ENCODE data around the gene BNIP1. TPM values are rescaled to one million over a fixed set of nuclear protein-coding genes. Genes with fewer than 3 reads are reported as not detected.
A peak's percentile ranks its signal among the peaks of the same experiment; 100 is the strongest.

Gene BNIP1
- total RNA-seq, 2 donors from 2014 or later = 12.5 to 19.8 TPM

DNA sequence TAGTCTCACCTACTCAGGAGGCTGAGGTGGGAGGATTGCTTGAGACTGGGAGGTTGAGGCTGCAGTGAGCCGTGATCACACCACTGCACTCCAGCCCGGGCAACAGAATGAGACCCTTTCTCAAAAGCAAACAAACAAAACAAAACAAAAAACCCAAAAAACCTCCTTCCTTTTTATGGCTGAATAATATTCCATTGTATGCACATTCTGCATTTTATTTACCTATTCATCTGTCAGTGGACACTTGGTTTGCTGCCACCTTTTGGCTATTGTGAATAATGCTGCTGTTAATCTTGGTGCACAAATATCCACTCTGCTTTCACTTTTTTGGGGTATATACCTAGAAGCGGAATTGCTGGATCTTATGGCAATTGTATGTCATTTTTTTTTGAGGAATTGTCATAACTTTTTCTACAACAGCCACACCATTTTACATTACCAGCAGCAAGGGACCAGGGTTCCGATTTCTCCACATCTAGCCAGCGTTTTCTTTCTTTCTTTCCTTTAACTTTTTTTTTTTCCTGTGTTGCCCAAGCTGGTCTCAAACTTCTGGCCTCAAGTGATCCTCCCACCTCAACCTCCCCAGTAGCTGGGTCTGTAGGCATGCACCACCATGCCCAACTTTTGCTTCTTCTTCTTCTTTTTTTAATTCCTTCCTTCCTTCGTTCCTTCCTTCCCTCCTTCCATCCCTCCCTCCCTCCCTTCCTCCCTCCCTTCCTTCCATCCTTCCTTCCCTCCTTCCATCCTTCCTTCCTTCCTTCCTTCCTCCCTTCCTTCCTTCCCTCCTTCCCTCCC, 60.1 kb downstream of the BNIP1 start:
- H3K27ac ChIP-seq = no peak overlapping the region
- TF ChIP-seq POLR2A (IDR thresholded peaks at IDR 0.05) (no peak), POLR2AphosphoS5 (IDR thresholded peaks at IDR 0.05) (no peak)
- TF ChIP-seq, protein P1, sequence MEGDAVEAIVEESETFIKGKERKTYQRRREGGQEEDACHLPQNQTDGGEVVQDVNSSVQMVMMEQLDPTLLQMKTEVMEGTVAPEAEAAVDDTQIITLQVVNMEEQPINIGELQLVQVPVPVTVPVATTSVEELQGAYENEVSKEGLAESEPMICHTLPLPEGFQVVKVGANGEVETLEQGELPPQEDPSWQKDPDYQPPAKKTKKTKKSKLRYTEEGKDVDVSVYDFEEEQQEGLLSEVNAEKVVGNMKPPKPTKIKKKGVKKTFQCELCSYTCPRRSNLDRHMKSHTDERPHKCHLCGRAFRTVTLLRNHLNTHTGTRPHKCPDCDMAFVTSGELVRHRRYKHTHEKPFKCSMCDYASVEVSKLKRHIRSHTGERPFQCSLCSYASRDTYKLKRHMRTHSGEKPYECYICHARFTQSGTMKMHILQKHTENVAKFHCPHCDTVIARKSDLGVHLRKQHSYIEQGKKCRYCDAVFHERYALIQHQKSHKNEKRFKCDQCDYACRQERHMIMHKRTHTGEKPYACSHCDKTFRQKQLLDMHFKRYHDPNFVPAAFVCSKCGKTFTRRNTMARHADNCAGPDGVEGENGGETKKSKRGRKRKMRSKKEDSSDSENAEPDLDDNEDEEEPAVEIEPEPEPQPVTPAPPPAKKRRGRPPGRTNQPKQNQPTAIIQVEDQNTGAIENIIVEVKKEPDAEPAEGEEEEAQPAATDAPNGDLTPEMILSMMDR (IDR thresholded peaks at IDR 0.05) = peak in 3 of 4 experiments; percentile 20 to 47 (median 41)
- no peaks in the 10 kb centered on the region for H3K9me3 ChIP-seq
- DNase-seq (ENCODE audit: low spot score) = no peak
- WGBS = 91% methylated on average over 6 of the region's 6 CpGs
- H3K4me1 ChIP-seq (replicated peaks) = no peaks in the 10 kb centered on the region
- H3K27me3 ChIP-seq (replicated peaks; ENCODE audit: insufficient read depth) = peaks cover 2% of the 10 kb centered on the region
- intact Hi-C loops (cut with DNase I) = no loop called here
- H3K4me3 ChIP-seq = no peak overlapping the region
- H3K36me3 ChIP-seq = no peaks in the 10 kb centered on the region

DNA sequence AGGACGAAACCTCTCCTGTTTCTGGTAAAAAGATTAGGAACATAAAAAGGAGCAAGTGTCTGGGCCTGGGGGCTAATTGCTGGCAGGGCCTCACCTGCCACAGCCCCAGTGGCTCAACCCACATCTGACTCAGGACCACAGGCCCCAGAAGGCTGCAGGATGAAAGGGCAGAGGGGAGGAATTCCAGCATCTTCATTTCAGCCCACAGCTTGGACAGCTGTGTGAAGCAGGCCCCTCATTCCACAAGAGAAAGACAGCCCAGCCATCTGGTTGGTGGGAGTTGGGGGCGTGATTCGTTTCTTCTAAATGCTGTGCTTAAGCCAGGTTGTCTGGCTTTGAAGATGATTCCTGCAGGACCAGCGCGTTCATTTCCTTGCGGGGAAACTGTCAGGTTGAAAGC, 61.6 kb downstream of the BNIP1 start:
- H3K4me3 ChIP-seq = no peak overlapping the region
- DNase-seq (ENCODE audit: low spot score) = no peak
- no peaks in the 10 kb centered on the region for H3K4me1 ChIP-seq (replicated peaks)
- intact Hi-C loops (cut with DNase I) = no loop called here
- H3K36me3 ChIP-seq = no peaks in the 10 kb centered on the region
- H3K27me3 ChIP-seq (replicated peaks; ENCODE audit: insufficient read depth) = peaks cover 2% of the 10 kb centered on the region
- TF ChIP-seq POLR2A (IDR thresholded peaks at IDR 0.05) (no peak), POLR2AphosphoS5 (IDR thresholded peaks at IDR 0.05) (no peak)
- TF ChIP-seq, protein P1 (IDR thresholded peaks at IDR 0.05) = no peak
- WGBS = 50% methylated on average over 6 of the region's 6 CpGs
- H3K27ac ChIP-seq = no peak overlapping the region
- H3K9me3 ChIP-seq = no peaks in the 10 kb centered on the region

DNA sequence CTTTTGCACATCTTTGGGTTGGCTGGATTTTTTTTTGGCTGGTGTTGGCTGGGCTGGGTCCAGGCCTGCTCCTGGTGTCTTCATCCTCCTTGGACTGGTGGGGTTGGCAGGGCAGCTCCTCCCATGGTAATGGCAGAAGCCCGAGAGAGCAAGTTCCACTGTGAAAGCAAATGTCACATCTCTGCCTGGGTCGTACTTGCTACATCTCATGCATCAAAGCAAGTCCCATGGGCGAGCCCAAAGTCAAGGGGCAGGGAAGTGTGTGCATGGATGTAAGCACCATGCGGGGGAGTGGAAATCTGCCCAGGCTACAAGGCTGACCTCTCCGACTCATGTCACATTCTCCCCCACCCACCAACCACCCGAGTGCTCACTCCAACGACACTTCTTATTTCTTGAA, 64.0 kb downstream of the BNIP1 start:
- Histone ChIP-seq H3K4me1 (replicated peaks) (no peaks in the 10 kb centered on the region), H3K27me3 (replicated peaks; ENCODE audit: insufficient read depth) (peaks cover 2% of the 10 kb centered on the region), H3K4me3 (no peak overlapping the region), H3K9me3 (no peaks in the 10 kb centered on the region), H3K27ac (no peak overlapping the region), H3K36me3 (no peaks in the 10 kb centered on the region)
- TF ChIP-seq, protein P1 (IDR thresholded peaks at IDR 0.05) = no peak
- TF ChIP-seq POLR2A (IDR thresholded peaks at IDR 0.05) (no peak), POLR2AphosphoS5 (IDR thresholded peaks at IDR 0.05) (no peak)
- WGBS = 86% methylated on average over 7 of the region's 7 CpGs
- intact Hi-C loops (cut with DNase I) = no loop called here
- no peak for DNase-seq (ENCODE audit: low spot score)

DNA sequence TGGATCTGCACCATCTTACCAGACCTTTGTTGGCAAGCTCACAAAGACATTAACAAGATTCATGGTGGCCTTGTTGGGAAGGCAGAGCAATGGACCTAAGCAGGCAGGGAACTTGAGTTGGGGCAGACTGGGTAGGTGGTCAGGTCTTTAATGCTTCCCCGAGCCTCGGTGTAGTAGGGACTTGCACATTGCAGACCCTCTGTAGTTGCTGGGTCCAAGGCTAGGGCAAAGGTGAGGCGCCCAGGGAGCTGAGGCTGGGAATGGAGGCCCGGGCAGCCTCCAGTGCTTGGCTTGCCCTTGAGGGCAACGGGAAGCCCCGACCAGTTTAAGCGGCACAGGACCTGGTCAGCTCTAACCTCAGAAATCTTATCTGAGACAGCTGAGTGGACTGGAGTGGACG, 66.5 kb downstream of the BNIP1 start:
- WGBS = 96% methylated on average over 8 of the region's 8 CpGs

More for the DNA sequence above, 66.5 kb downstream of the BNIP1 start:
- Histone ChIP-seq H3K36me3 (no peaks in the 10 kb centered on the region), H3K9me3 (no peaks in the 10 kb centered on the region), H3K4me1 (replicated peaks) (no peaks in the 10 kb centered on the region), H3K27me3 (replicated peaks; ENCODE audit: insufficient read depth) (peaks cover 2% of the 10 kb centered on the region), H3K27ac (no peak overlapping the region), H3K4me3 (no peak overlapping the region)
- no peak for TF ChIP-seq POLR2AphosphoS5 (IDR thresholded peaks at IDR 0.05)
- TF ChIP-seq, protein P1 (IDR thresholded peaks at IDR 0.05) = no peak
- TF ChIP-seq POLR2A (IDR thresholded peaks at IDR 0.05) = no peak
- DNase-seq (ENCODE audit: low spot score) = no peak
- intact Hi-C loops (cut with DNase I) = no loop called here

All from prostate gland (tissue), 2 donors.